OCI-LY1 (cell line): ENCODE results near the gene KRAS.

Experiments used
- CTCF ChIP-seq: fragments of 200-600 bp; sonication (generic), shearing (Covaris generic); IDR thresholded peaks from 2 replicates; pipeline ENCODE4 v1.5.1; 2017; ENCODE audit warnings: mild to moderate bottlenecking, antibody characterized with exemption, low read length, moderate library complexity, mixed read lengths
- EZH2 ChIP-seq: fragments of 200-600 bp; sonication (generic), shearing (Covaris generic); IDR thresholded peaks from 2 replicates; pipeline ENCODE4 v1.8.0; 2017; ENCODE audit warnings: borderline replicate concordance, mixed run types, mild to moderate bottlenecking, antibody characterized with exemption, low read length, moderate library complexity, mixed read lengths

GRCh38 chr12:25283006-25283405, 32.3 kb upstream of the KRAS start:
- TF ChIP-seq CTCF, result no peak
- no peak for TF ChIP-seq EZH2
